GM12801 (cell line): ENCODE measurements around the gene NXNL1.

ENCODE experiments used
- TF ChIP-seq, protein P1 (sequence below): IDR thresholded peaks from one replicate; pipeline ENCODE4 v1.5.1; 2011; ENCODE audit warnings: control low read depth; ENCODE audit not compliant: insufficient read length; ENCODE audit errors: extremely low read depth

Gene NXNL1

GRCh38 chr19:17456127-17456526 lies 4.6 kb downstream of the NXNL1 start:
- TF ChIP-seq, protein P1, sequence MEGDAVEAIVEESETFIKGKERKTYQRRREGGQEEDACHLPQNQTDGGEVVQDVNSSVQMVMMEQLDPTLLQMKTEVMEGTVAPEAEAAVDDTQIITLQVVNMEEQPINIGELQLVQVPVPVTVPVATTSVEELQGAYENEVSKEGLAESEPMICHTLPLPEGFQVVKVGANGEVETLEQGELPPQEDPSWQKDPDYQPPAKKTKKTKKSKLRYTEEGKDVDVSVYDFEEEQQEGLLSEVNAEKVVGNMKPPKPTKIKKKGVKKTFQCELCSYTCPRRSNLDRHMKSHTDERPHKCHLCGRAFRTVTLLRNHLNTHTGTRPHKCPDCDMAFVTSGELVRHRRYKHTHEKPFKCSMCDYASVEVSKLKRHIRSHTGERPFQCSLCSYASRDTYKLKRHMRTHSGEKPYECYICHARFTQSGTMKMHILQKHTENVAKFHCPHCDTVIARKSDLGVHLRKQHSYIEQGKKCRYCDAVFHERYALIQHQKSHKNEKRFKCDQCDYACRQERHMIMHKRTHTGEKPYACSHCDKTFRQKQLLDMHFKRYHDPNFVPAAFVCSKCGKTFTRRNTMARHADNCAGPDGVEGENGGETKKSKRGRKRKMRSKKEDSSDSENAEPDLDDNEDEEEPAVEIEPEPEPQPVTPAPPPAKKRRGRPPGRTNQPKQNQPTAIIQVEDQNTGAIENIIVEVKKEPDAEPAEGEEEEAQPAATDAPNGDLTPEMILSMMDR: no peak

DNA sequence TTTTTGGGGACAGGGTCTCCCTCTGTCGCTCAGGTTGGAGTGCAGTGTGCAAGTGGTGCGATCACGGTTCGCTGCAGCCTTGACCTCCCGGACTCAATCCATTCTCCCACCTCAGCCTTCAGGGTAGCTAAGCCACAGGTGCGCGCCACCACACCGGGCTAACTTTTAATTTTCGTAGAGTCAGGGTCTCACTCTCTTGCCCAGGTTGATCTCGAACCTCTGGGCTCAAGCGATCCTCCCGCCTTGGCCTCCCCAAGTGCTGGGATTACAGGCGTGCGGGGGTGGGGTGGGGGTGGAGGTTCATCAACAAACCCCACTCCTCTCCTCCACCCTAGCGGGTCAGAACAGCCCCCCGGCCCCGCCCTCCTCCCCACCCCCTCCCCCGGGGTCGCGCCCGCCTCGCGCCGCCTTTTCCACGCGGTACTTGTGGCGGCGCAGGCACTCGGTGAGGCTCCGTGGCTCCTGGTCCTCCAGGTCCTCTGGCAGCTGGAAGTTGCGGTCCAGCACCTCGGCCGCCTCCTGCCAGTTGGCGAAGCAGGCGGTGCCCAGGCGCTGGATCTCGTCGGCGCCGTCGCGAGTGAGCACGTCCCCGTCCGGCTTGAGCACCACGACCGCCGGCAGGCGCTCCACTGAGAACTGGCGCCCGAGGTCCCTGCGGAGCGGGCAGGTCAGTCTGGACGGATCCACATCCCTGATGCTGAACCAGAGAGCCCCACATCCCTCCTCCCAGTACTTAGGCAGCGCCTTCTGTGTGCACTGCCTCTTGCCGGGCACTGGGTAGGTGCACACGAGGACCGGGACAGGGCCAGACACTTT lies 5.2 kb downstream of the NXNL1 start:
- TF ChIP-seq, protein P1: no peak

GRCh38 chr19:17454576-17455071 lies 6.1 kb downstream of the NXNL1 start:
- TF ChIP-seq, protein P1: no peak

- TF ChIP-seq, protein P1: no peak
Measured at GRCh38 chr19:17451820-17452219, 8.9 kb downstream of the NXNL1 start.

GRCh38 chr19:17450264-17451075 lies 10.3 kb downstream of the NXNL1 start:
- TF ChIP-seq, protein P1: no peak

DNA sequence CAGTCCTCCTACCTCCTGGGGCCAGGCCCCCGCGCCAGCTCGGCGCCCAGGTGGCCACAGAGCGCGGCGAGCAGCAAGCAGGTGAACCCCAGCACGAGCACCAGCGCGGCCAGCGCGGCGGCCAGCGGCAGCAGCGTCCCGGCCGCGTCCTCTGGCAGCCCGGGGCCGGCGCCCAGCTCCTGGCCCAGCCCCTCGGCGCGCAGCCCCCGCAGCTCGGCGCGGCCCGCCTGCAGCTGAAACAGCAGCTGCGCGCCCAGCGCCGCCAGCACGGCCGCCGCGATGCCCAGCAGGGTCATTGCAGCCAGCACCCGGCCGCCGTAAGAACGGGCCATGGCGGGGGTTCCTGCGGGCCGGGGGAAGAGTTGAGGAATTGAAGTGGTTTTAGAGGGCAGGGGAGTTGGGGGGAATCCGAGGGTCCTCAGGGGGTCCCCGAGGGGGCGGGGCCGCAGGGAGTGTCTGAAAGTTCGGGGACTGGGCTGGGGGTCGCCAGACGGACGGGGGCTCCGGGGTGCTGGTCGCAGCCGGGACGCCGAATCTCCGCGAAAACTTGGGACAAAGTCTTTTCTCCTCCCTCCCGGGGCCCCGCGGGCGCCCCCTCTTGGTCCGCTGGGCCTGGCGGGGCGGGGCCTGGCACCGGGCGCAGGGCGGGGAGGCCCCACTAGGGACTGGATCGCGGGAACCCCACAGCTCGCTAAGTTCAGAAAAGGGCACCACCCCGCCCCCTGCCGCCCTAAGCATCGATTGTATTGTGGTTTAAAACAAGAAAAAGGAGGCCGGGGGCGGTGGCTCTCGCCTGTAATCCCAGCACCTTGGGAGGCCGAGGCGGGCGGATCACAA lies 12.4 kb downstream of the NXNL1 start, which contains the start of gene TMEM221:
Gene TMEM221, minus strand, starts transcription at position 538 of the 837 bp plus-strand sequence. Its CDS starts 206 bp downstream, at position 332.
- TF ChIP-seq, protein P1: no peak
